HG02759 (cell line): ENCODE measurements around the gene DGKZ.
"Not testable (repeated sequence)": the region's sequence is repeated elsewhere in the genome, so short reads cannot be mapped to it uniquely, and the experiment has no call there.

Source experiments
- ATAC-seq: cut with Tn5 transposase; IDR thresholded peaks from one replicate; pipeline ENCODE4 v1.9.1; 2021; ENCODE audit warnings: mild to moderate bottlenecking, moderate library complexity; ENCODE audit not compliant: unreplicated experiment

Gene DGKZ

DNA sequence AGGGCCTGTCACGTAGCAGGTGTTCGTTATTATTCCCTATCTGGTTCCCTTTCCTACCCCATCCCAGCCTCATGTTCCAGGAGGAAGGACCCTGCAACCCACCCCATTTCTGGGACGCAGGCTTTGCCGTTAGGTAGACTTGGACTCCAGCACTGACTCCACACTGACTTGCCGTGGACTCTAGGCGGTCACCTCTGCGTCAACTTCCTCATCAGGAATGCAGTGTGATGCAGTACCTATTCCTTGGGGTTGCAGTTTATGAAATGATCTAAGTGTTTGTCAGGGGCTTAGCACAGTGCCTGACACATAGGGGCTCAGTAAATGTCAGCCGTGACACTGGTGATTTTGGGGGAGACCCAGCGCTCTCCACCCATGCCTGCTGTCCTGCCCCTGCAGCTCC is 16.8 kb downstream of the DGKZ start:
- ATAC-seq, result no peak

DNA sequence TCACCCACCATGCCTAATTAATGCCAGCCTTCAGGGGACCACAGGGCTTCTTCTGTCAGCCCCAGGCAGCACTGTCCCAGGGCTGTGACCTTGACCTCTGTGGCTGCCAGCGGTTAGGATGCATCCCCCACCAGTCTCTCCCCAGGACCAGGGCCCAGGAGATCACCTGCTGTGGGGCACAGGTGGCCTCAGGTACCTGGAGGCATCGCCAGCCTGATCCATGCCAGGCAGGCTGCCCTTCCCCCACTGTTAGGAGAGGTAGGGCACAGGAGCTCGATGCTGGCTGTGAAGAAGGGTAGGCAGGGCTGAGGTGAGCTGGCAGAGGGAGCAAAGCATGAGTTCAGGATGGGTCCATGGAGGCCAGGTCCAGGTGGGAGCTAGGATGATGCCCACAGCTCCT is 17.5 kb downstream of the DGKZ start:
- ATAC-seq, result no peak

GRCh38 chr11:46366260-46366659 is 19.0 kb downstream of the DGKZ start:
- ATAC-seq, result no peak

- ATAC-seq, result no peak
Observed at GRCh38 chr11:46366661-46367161, 19.4 kb downstream of the DGKZ start.

GRCh38 chr11:46367244-46367915 is 20.1 kb downstream of the DGKZ start:
- ATAC-seq, result peak; percentile 72

GRCh38 chr11:46367916-46368267 is 20.6 kb downstream of the DGKZ start:
- no peak for ATAC-seq

- peak; percentile 59 for ATAC-seq
Observed at GRCh38 chr11:46369458-46370152, 22.3 kb downstream of the DGKZ start.

DNA sequence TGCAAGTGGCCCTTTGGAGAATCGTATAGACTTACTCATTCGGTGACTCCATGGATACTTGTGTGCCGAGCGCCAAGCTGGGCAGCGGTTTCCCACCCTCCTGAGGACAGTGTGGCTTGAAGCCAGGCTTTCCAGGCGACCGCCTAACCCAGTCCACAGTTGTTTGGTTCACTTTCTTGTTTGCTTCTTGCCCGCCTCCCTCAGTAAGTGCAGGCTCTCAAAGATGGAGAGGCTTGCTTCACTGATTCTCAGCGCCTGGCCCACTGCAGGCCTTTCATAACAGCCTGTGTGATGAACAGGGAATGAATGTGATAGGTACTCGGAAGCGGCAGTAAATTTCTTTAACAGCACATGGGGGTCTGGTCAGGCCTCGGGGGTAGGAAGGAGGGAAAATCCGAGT is 23.0 kb downstream of the DGKZ start:
- ATAC-seq, result no peak

DNA sequence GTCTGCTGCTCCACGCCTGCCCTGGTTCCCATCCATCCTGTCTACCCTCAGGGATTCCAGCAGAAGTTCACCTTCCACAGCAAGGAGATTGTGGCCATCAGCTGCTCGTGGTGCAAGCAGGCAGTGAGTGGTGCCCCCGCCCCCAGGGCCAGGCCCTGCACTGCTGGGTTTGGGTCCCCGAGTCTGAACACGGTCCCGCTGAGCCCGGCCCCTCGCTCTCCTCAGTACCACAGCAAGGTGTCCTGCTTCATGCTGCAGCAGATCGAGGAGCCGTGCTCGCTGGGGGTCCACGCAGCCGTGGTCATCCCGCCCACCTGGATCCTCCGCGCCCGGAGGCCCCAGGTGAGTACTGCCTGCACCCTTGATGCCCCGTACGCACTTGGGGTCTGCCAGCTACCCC is 24.0 kb downstream of the DGKZ start:
- ATAC-seq, result not testable (repeated sequence)

- ATAC-seq, result no peak
Observed at GRCh38 chr11:46372086-46372485, 24.8 kb downstream of the DGKZ start.

- ATAC-seq, result not testable (repeated sequence)
Observed at GRCh38 chr11:46372501-46372900, 25.2 kb downstream of the DGKZ start.

DNA sequence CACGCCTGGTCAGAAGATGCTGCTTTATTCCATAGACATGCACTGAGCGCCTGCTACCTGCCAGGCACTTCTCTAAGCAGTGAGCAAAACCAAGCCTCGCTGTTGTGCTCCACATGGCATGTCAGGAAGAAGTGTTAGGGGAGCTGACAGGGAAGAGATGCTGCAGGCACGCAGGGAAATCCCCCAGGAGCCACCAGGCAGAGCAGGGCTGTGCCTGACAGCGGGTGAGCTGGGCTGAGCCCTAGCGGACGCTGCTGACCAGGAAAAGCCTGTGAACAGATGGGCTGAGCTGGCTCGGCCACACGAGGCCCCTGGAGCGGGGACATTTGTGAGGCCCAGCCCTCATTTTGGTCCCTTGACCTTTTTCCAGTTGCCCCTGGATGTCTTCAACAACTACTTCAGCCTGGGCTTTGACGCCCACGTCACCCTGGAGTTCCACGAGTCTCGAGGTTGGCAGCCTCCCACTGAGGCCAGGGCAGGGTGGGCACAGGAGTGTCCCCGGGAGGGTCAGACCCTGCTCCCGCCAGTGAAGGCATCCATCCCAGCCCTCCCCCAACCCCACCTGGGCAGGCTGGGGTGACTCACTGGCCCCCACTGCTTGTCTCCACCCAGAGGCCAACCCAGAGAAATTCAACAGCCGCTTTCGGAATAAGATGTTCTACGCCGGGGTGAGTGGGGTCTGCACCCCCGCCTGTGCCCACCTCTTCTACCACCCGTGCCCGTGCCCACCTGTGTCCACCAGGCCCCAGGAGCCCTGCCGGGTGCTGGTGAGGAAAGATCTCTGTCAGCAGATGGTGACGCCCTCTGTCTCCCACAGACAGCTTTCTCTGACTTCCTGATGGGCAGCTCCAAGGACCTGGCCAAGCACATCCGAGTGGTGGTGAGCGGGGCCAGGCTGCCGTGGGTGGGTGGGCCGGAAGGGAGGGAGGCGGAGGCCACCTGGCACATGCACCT is 26.8 kb downstream of the DGKZ start:
- ATAC-seq, result no peak

GRCh38 chr11:46374815-46375214 is 27.6 kb downstream of the DGKZ start:
- ATAC-seq, result no peak

DNA sequence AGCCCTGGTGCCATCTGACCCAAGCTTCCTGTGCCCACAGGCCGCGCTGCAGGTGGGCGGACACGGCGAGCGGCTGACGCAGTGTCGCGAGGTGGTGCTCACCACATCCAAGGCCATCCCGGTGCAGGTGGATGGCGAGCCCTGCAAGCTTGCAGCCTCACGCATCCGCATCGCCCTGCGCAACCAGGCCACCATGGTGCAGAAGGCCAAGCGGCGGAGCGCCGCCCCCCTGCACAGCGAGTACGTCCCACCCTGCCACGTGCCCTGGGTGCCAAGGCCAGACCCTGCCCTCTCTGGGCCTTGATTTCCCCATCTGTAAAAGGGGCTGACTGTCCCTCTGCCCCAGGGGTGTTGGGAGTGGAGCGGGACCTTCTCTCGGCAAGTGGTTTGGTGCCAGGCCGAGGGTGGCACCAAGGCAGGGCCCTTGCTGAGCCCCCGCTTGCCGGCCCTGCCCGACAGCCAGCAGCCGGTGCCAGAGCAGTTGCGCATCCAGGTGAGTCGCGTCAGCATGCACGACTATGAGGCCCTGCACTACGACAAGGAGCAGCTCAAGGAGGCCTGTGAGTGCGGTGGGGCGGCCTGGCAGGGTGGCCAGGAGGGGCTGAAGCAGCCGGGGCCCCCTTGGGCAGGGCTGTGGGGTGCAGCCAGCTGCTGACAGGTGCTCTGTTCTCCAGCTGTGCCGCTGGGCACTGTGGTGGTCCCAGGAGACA is 28.3 kb downstream of the DGKZ start:
- ATAC-seq, result no peak

GRCh38 chr11:46376258-46377050 is 29.2 kb downstream of the DGKZ start:
- ATAC-seq, result no peak

DNA sequence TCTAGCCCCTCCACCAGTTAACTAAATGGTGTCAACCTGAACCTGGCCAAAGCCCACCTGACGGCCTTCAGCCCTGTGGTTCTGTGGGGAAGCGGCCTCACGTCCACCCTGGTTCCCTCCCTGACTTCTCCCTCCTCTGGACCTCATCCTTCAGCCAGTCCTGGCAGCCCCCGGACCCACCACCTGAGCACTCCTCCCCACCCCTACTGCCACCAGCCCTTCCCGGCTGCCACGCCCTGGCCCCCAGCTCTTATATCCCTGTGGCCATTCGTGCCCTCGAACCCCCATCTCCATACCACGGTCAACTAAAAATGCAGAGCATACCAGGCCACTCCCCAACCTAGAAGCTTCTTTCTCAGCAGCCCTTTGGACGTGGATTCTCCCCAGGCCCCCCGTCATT is 30.0 kb downstream of the DGKZ start:
- no peak for ATAC-seq

- ATAC-seq, result no peak
Observed at GRCh38 chr11:46377831-46378230, 30.6 kb downstream of the DGKZ start.

DNA sequence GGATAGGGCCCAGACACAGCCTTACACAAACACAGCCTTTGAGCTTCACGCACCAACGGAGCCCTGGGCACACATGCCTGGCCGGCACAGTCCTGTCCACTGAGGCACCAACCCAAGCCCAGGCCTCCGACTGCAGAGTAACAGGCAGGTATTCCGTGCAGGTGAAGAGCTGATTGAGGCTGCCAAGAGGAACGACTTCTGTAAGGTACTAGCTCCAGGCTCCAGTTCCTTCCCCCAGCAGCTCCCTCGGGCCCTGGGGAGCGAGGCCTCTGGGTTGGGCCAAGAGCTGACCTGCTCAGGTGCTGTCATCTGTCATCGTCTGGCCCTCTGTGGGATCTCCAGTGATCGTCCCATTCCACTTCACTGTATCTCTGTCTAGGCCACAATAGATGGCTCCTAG is 31.0 kb downstream of the DGKZ start:
- no peak for ATAC-seq

GRCh38 chr11:46378811-46379481 is 31.7 kb downstream of the DGKZ start:
- ATAC-seq, result no peak
